Transverse colon (tissue), 4 donors: Measurements from ENCODE around the gene PRODH2. TPM values are rescaled to one million over a fixed set of nuclear protein-coding genes. Genes with fewer than 3 reads are reported as not detected.

Source experiments
- DNase-seq: peaks from one replicate; pipeline ENCODE4 v3.0.0-alpha.2; 2019
- H3K27ac ChIP-seq, 4 donors: fragments of 200-600 bp; sonication (generic); 2 replicates each; pipeline ENCODE4 v1.5.1; 2016 to 2018; ENCODE audit warnings: inconsistent platforms in 4 of 4
- H3K27me3 ChIP-seq: fragments of 200-600 bp; sonication (generic); 2 replicates; pipeline ENCODE4 v1.5.1; 2017; ENCODE audit warnings: inconsistent platforms
- H3K36me3 ChIP-seq, 4 donors: fragments of 200-600 bp; sonication (generic); 2 replicates each; pipeline ENCODE4 v1.5.1; 2017 to 2019; ENCODE audit warnings: inconsistent platforms in 4 of 4
- H3K4me1 ChIP-seq, 4 donors: fragments of 200-600 bp; sonication (generic); 2 replicates each; pipeline ENCODE4 v1.5.1; 2017 to 2020; ENCODE audit warnings: inconsistent platforms in 4 of 4
- H3K4me3 ChIP-seq, 4 donors: fragments of 200-600 bp; sonication (generic); 1 replicate in 1 of 4; 2 replicates in 3 of 4; pipeline versions ENCODE4 v1.5.1 to v1.6.1; 2017 to 2019; ENCODE audit warnings: inconsistent platforms in 4 of 4
- H3K9me3 ChIP-seq, 2 donors: fragments of 200-600 bp; sonication (generic); 2 replicates each; pipeline ENCODE4 v1.5.1; 2017 to 2019; ENCODE audit warnings: inconsistent platforms in 2 of 2
- EP300 ChIP-seq: sonication (generic); formaldehyde crosslinking; IDR thresholded peaks from one replicate; pipeline ENCODE4 v1.6.1; 2017; ENCODE audit warnings: antibody characterized with exemption, low read depth
- POLR2A ChIP-seq: fragments of 450-650 bp; IDR thresholded peaks from one replicate; pipeline ENCODE4 v1.6.1; 2016; ENCODE audit warnings: antibody characterized with exemption, mild to moderate bottlenecking, moderate library complexity
- POLR2AphosphoS5 ChIP-seq, 3 donors: sonication (generic); formaldehyde crosslinking; IDR thresholded peaks; one replicate each; pipeline ENCODE4 v1.6.1; 2016; ENCODE audit warnings: antibody characterized with exemption in 3 of 3
- WGBS, 2 donors: methylation state at CpG; one replicate each; pipeline ENCODE4 v1.1.5; 2018; ENCODE audit warnings: low coverage in 1 of 2; 5-methylcytosine and 5-hydroxymethylcytosine counted together
- in situ Hi-C, 4 donors: fragments of 200-750 bp; cut with MboI; loops; one replicate each; pipeline versions ENCODE4 v1.15.0 to v1.15.1; 2017; ENCODE audit warnings: low sequenced_read_pairs in 3 of 4, low pct_ligation_motif_present in 1 of 4, low pct_unique_long_range_greater_than_20kb in 1 of 4
- intact Hi-C: fragments of 100-400 bp; cut with DNase I; formaldehyde crosslinking; loops from one replicate; pipeline ENCODE4 v1.15.1; 2023; ENCODE audit warnings: low total_unique reads
- total RNA-seq, 4 donors: library from RNA; depleted of rRNA; stranded (reverse); fragments of >200 nt; gene quantifications; one replicate each; pipeline ENCODE4 v1.1.0, GENCODE V29; 2016
- TF ChIP-seq, protein P1 (sequence below), 5 experiments: fragments of 200-600 bp in 3 of 5; fragments of 450-650 bp in 2 of 5; sonication (generic) in 3 of 5; IDR thresholded peaks; 1 replicate in 2 of 5; 2 replicates in 3 of 5; pipeline ENCODE4 v1.5.1; 2016 to 2017; ENCODE audit warnings: antibody characterized with exemption in 5 of 5, inconsistent platforms in 3 of 5, mild to moderate bottlenecking in 2 of 5, moderate library complexity in 1 of 5

Gene PRODH2
- total RNA-seq, 4 donors from 2014 or later = not detected

GRCh38 chr19:35847911-35848310 lies 35.3 kb upstream of the PRODH2 start:
- Histone ChIP-seq H3K4me3 (no peak overlapping the region), H3K36me3 (no peaks in the 10 kb centered on the region), H3K27me3 (peaks cover 88% of the 10 kb centered on the region), H3K4me1 (peaks cover 12 to 20% (median 13%) of the 10 kb centered on the region in 4 donors), H3K27ac (no peak overlapping the region), H3K9me3 (no peaks in the 10 kb centered on the region)
- DNase-seq = no peak
- in situ Hi-C loops = no loop called here
- WGBS, 2 donors = 80% methylated on average over 8 of the region's 8 CpGs; no CpG with 5 or more reads in 1 of the 2 donors
- intact Hi-C loops = no loop called here
- TF ChIP-seq POLR2A (no peak), EP300 (no peak)
- TF ChIP-seq, protein P1, sequence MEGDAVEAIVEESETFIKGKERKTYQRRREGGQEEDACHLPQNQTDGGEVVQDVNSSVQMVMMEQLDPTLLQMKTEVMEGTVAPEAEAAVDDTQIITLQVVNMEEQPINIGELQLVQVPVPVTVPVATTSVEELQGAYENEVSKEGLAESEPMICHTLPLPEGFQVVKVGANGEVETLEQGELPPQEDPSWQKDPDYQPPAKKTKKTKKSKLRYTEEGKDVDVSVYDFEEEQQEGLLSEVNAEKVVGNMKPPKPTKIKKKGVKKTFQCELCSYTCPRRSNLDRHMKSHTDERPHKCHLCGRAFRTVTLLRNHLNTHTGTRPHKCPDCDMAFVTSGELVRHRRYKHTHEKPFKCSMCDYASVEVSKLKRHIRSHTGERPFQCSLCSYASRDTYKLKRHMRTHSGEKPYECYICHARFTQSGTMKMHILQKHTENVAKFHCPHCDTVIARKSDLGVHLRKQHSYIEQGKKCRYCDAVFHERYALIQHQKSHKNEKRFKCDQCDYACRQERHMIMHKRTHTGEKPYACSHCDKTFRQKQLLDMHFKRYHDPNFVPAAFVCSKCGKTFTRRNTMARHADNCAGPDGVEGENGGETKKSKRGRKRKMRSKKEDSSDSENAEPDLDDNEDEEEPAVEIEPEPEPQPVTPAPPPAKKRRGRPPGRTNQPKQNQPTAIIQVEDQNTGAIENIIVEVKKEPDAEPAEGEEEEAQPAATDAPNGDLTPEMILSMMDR (IDR thresholded peaks at IDR 0.05) = no peak

DNA sequence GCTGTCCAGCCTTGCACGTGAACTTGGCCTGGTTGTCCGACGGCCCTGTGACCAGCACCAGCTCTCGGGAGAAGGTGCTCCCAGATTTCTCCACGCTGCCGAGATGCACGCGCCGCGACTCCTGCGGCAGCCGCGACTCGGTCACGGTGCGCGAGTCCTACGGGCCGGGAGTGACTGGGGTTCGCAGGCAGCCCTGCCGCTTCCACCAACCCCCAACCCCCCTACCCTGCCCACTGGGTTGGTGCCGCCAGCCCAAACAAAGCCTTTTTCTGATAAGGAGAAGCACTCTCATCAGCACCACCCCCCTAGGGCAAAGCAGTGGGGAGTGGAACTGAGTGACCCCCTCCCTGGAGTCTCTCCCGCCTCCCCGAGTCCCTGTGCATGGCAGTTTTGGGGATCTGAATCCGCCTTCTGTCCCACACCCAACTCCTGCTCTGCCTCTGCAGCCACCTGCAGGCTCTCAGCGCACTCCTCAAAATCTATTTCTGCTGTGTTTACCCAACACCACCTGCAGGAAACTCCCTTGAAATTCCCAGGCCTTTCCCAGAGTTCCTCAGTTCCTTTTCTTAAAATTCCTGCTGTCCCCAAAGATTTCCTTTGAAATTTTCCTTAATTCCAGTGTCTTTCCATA lies 33.5 kb upstream of the PRODH2 start:
- intact Hi-C loops = no loop called here
- no peaks in the 10 kb centered on the region for H3K36me3 ChIP-seq
- peaks cover 83% of the 10 kb centered on the region for H3K27me3 ChIP-seq
- peak overlapping the region in 2 of 4 donors; percentile 11 to 27 for H3K4me3 ChIP-seq
- H3K9me3 ChIP-seq = no peaks in the 10 kb centered on the region
- no peak for DNase-seq
- peaks cover 12 to 20% (median 13%) of the 10 kb centered on the region in 4 donors for H3K4me1 ChIP-seq
- no peak overlapping the region for H3K27ac ChIP-seq
- in situ Hi-C loops = no loop called here
- 1 to 13% methylated on average over 4 to 20 of the region's 26 CpGs for WGBS, 2 donors
- TF ChIP-seq POLR2AphosphoS5 (IDR thresholded peaks at IDR 0.05) (no peak), EP300 (no peak)
- TF ChIP-seq, protein P1 (IDR thresholded peaks at IDR 0.05) = peak in 1 of 5 experiments; percentile 8

DNA sequence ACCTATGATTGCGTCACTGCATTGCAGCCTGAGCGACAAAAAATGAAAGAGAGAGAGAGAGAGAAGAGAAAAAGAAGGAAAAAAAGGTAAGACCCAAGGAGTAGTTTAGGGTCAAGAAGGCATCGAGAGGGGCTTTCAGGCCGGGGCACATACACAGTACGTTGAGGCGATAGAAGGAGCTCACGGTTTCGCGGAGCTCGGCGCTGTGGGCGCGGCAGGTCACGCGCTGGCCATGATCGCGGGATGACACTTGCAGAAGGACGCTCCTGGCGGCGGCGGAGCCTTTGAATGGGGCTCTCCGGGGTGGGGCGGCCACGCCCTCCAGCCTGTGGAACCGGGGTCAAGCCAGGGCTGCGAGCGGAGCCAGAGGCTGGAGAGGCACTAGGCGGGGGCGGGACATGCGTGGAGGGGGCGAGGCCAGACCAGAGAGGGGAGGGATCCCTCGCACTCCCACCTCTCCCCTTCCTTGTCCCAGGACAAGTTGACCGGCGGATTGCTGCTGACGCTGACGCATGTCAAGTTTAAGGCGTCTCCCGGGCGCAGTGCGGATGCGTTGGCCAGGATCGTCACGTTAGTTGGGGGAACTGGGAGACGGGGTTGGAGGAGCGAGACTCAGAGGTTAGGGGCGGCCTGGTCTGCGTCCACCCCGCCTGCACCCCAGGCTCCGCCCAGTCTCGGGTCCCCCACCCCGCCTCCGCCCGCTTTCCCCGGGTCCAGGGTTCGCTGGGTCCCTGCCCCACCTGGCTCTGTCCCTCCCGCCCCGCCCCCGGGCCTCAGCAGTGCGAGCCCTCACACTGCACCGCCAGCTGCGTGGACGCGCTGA lies 32.8 kb upstream of the PRODH2 start:
- Histone ChIP-seq H3K27me3 (peaks cover 77% of the 10 kb centered on the region), H3K4me3 (peak overlapping the region in 2 of 4 donors; percentile 11 to 27), H3K9me3 (no peaks in the 10 kb centered on the region), H3K27ac (no peak overlapping the region), H3K4me1 (peaks cover 12 to 20% (median 13%) of the 10 kb centered on the region in 4 donors), H3K36me3 (no peaks in the 10 kb centered on the region)
- in situ Hi-C loops (no loop called here), intact Hi-C loops (no loop called here)
- WGBS, 2 donors = 7 to 28% methylated on average over 2 to 42 of the region's 63 CpGs
- peak; percentile 41 for DNase-seq
- TF ChIP-seq POLR2AphosphoS5 (IDR thresholded peaks at IDR 0.05) (no peak), EP300 (no peak), POLR2A (no peak)
- TF ChIP-seq, protein P1 (IDR thresholded peaks at IDR 0.05) = no peak

DNA sequence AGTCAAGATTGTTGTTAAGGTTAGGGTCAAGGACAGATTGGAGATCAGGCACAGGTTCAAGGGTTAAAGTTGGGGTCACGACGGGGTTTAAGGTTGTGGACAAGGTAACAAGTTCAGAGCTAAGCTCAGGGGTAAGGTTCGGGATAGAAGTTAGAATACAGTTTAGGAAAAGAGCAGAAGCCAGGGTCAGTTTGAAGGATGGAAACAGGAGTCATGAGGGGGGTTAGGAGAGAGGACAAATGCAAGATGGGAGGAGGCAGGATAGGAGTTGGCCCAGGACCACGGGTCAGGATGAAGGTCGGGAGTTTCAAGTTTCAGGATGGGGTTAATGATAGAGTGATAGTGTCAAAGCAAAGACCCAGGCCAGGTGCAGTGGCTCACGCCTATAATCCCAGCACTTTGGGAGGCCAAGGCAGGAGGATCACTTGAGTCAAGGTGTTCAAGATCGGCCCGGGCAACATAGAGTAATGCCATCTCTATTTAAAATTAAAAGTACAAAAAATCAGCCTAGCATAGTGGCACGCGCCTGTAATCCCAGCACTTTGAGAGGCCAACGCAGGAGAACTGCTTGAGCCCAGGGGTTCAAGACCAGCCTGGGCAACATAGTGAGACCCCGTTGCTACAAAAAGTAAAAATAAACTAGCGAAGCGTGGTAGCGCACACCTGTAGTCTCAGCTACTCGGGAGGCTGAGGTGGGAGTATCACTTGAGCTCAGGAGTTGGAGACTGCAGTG lies 32.0 kb upstream of the PRODH2 start:
- DNase-seq = no peak
- in situ Hi-C loops (no loop called here), intact Hi-C loops (no loop called here)
- Histone ChIP-seq H3K9me3 (no peaks in the 10 kb centered on the region), H3K4me1 (peaks cover 12 to 20% (median 13%) of the 10 kb centered on the region in 4 donors), H3K27ac (no peak overlapping the region), H3K4me3 (peak overlapping the region in 1 of 4 donors; percentile 27), H3K27me3 (peaks cover 69% of the 10 kb centered on the region), H3K36me3 (no peaks in the 10 kb centered on the region)
- WGBS, 2 donors = 37 to 51% methylated on average over 9 to 16 of the region's 16 CpGs
- TF ChIP-seq POLR2AphosphoS5 (IDR thresholded peaks at IDR 0.05) (no peak), POLR2A (no peak), EP300 (no peak)
- TF ChIP-seq, protein P1 (IDR thresholded peaks at IDR 0.05) = no peak
